HFF-Myc (cell line): ENCODE measurements around the gene TIGD1.

Experiments used
- DNase-seq: peaks from one replicate; pipeline ENCODE4 v3.0.0-alpha.2; 2011; ENCODE audit warnings: low read depth; ENCODE audit errors: extremely low read depth
- H3K4me3 ChIP-seq: replicated peaks from 2 replicates; pipeline ENCODE4 v1.5.1; 2011; ENCODE audit warnings: low read depth, mild to moderate bottlenecking, control low read depth, low read length
- CTCF ChIP-seq: IDR thresholded peaks from 2 replicates; pipeline ENCODE4 v1.5.1; 2012; ENCODE audit warnings: mild to moderate bottlenecking, low read depth, low read length, control low read depth; ENCODE audit errors: missing control alignments

Gene TIGD1

GRCh38 chr2:232511336-232511890 is 38.9 kb downstream of the TIGD1 start:
- no peak overlapping the region for H3K4me3 ChIP-seq
- DNase-seq: no peak
- no peak for TF ChIP-seq CTCF

GRCh38 chr2:232508251-232508650 is 42.1 kb downstream of the TIGD1 start:
- no peak for DNase-seq
- H3K4me3 ChIP-seq: no peak overlapping the region
- TF ChIP-seq CTCF: no peak

- H3K4me3 ChIP-seq: no peak overlapping the region
- TF ChIP-seq CTCF: no peak
- no peak for DNase-seq
Measured at GRCh38 chr2:232506709-232507108, 43.6 kb downstream of the TIGD1 start.

- no peak for TF ChIP-seq CTCF
- DNase-seq: no peak
- no peak overlapping the region for H3K4me3 ChIP-seq
Measured at GRCh38 chr2:232505856-232506255, 44.5 kb downstream of the TIGD1 start.

- no peak for TF ChIP-seq CTCF
- no peak for DNase-seq
- H3K4me3 ChIP-seq: no peak overlapping the region
Measured at GRCh38 chr2:232504438-232504837, 45.9 kb downstream of the TIGD1 start.

- DNase-seq: no peak
- no peak for TF ChIP-seq CTCF
- H3K4me3 ChIP-seq: no peak overlapping the region
Measured at GRCh38 chr2:232503809-232504323, 46.5 kb downstream of the TIGD1 start.
